ENCODE data around the gene DARS2. TPM values are rescaled to one million over a fixed set of nuclear protein-coding genes. Genes with fewer than 3 reads are reported as not detected.

The DARS2 gene
- total and polyA plus RNA-seq, 4 donors: 6.6 to 16.1 (median 13.1) TPM

- no peak for ATAC-seq (ENCODE audit: insufficient read depth, low FRiP score)
- H3K36me3 ChIP-seq (ENCODE audit: control insufficient read depth in 4 of 4, insufficient read depth in 4 of 4, low read length in 4 of 4): peaks cover 11 to 43% (median 24%) of the 10 kb centered on the region in 4 donors
- no peak overlapping the region for H3K4me3 ChIP-seq
- no peaks in the 10 kb centered on the region for H3K9me3 ChIP-seq (ENCODE audit: control insufficient read depth in 4 of 4, insufficient read depth in 3 of 4, low read length in 3 of 4)
- no peak overlapping the region for H3K9ac ChIP-seq (ENCODE audit: insufficient read depth in 1 of 2, low read length in 2 of 2)
- H3K27ac ChIP-seq (ENCODE audit: low read depth in 1 of 2, low read length in 1 of 2): no peak overlapping the region
- DNase-seq: no peak
- TF ChIP-seq CTCF (IDR thresholded peaks at IDR 0.05; ENCODE audit: control extremely low read depth, extremely low read depth): no peak
- peaks cover 0 to 26% (median 14%) of the 10 kb centered on the region in 5 donors for H3K4me1 ChIP-seq (ENCODE audit: control insufficient read depth in 5 of 5, insufficient read depth in 5 of 5, low read length in 5 of 5)
- no peaks in the 10 kb centered on the region for H3K27me3 ChIP-seq (ENCODE audit: control insufficient read depth in 3 of 3, insufficient read depth in 3 of 3, low read length in 2 of 3)
Observed at GRCh38 chr1:173863224-173864161, 39.0 kb downstream of the DARS2 start.

DNA sequence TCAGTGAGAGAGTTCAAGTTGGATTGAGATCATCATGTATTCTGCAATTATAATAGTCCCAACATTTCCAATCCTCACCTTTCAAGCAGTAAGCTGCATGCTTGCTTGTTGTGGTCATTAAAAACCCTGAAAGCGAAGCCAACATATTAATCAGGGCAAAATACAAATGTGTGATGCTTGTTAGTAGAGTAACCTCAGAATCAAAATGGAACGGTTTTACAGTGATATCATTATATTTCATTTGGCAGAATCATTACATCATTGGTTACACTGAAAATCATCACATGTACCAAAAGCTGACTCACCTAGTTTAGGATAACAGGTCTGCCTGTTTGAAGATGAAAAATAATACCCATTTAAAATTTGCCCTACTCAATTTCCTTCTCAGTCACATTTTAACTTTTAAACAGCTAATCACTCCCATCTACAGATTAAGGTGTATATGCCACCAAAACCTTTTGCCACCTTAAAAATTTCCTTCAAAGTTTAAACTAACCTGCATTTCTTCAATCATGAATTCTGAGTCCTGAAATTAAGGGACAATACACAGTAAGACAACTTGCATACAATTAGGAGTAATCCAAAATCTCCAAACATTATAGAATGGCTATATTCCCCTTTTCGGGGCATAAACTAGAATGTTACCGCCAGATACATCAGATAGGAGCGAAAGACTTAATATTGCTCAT is 39.9 kb downstream of the DARS2 start:
- H3K27me3 ChIP-seq (ENCODE audit: control insufficient read depth in 3 of 3, insufficient read depth in 3 of 3, low read length in 2 of 3): no peaks in the 10 kb centered on the region
- no peak overlapping the region for H3K27ac ChIP-seq (ENCODE audit: low read depth in 1 of 2, low read length in 1 of 2)

DNA sequence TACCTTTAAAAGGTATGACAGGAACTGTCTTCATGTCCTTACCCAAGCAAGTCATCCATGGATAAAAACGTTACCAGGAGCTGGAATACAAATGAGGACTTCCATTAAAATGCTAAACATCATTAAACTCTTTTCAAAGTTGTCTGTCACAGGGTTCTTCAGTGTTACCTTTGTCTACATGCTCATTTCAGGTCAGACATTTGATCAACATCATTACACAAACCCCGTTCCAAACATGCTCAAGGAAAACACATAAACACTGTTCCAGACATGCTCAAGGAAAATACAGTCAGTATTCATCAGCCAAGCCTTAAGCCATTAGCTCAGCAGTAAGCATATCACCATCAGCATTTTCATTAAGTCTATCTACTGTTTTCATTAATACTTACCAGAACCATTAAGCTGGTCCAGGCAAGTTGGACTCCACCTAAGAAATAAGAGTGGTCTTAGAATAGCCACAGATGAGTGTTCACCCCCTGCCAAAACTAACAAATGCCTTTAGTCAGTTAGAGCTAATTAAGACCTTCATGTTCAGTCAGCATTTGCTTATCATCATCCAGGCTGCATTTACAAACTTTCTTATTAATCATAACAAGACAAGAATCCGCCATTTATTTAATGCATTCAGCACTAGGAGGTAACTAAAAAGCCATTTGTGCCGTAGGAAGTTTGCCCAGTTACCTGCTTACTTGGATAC is 41.1 kb downstream of the DARS2 start:
- H3K27me3 ChIP-seq (ENCODE audit: control insufficient read depth in 3 of 3, insufficient read depth in 3 of 3, low read length in 2 of 3): no peaks in the 10 kb centered on the region
- DNase-seq (peak in 2 of 3 donors; percentile 38 to 40), ATAC-seq (ENCODE audit: insufficient read depth, low FRiP score) (no peak)
- no peaks in the 10 kb centered on the region for H3K9me3 ChIP-seq (ENCODE audit: control insufficient read depth in 4 of 4, insufficient read depth in 3 of 4, low read length in 3 of 4)
- TF ChIP-seq CTCF (IDR thresholded peaks at IDR 0.05; ENCODE audit: control extremely low read depth, extremely low read depth): no peak
- WGBS, 2 donors: 36 to 45% methylated on average over 4 of the region's 4 CpGs
- H3K4me1 ChIP-seq (ENCODE audit: control insufficient read depth in 5 of 5, insufficient read depth in 5 of 5, low read length in 5 of 5): peaks cover 2 to 37% (median 14%) of the 10 kb centered on the region in 5 donors
- H3K9ac ChIP-seq (ENCODE audit: insufficient read depth in 1 of 2, low read length in 2 of 2): peak overlapping the region; percentile 89 to 93
- no peak overlapping the region for H3K4me3 ChIP-seq
- peaks cover 11 to 44% (median 26%) of the 10 kb centered on the region in 4 donors for H3K36me3 ChIP-seq (ENCODE audit: control insufficient read depth in 4 of 4, insufficient read depth in 4 of 4, low read length in 4 of 4)
- peak overlapping the region in 1 of 2 donors; percentile 45 for H3K27ac ChIP-seq (ENCODE audit: low read depth in 1 of 2, low read length in 1 of 2)

More for the DNA sequence above, 39.9 kb downstream of the DARS2 start:
- H3K4me3 ChIP-seq: no peak overlapping the region
- ATAC-seq (ENCODE audit: insufficient read depth, low FRiP score): no peak
- DNase-seq: no peak
- peaks cover 0 to 32% (median 14%) of the 10 kb centered on the region in 5 donors for H3K4me1 ChIP-seq (ENCODE audit: control insufficient read depth in 5 of 5, insufficient read depth in 5 of 5, low read length in 5 of 5)
- H3K9me3 ChIP-seq (ENCODE audit: control insufficient read depth in 4 of 4, insufficient read depth in 3 of 4, low read length in 3 of 4): no peaks in the 10 kb centered on the region
- peak overlapping the region in 1 of 2 donors; percentile 8 for H3K9ac ChIP-seq (ENCODE audit: insufficient read depth in 1 of 2, low read length in 2 of 2)
- 87 to 91% methylated on average over 5 of the region's 5 CpGs for WGBS, 2 donors
- no peak for TF ChIP-seq CTCF (IDR thresholded peaks at IDR 0.05; ENCODE audit: control extremely low read depth, extremely low read depth)
- peaks cover 11 to 39% (median 23%) of the 10 kb centered on the region in 4 donors for H3K36me3 ChIP-seq (ENCODE audit: control insufficient read depth in 4 of 4, insufficient read depth in 4 of 4, low read length in 4 of 4)

All from lung (tissue), 12 donors.